MV-4-11 (cell line): ENCODE measurements around the gene CCNK.

Experiments
- DNase-seq: peaks from one replicate; lab custom pipeline; 2025; lab: John Stamatoyannopoulos, UW

The CCNK gene

DNA sequence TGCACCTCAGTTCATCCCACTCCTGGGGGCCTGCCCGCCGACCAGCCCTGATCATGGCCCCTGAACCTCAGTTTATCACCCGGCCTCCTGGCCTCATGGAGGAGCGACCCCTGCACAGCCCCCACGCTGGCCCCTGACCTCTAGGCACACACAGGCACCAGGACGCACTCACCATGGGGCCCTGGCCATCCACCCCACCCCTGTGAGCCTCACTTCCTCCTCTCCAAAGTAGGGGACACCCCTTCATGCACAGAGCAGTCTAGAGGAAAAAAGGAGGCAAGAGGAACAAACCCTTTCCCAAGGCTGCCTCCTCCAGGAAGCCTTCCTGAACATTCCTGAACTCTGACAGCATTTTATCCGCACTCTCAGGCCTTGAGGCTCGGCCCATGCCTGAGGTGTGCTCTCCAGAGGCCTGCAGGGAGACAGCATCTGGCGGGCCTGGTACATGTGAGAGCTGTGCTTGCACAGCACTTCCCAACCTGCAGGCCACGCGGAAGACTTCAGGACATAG, 39.4 kb downstream of the CCNK start:
- no peak for DNase-seq

DNA sequence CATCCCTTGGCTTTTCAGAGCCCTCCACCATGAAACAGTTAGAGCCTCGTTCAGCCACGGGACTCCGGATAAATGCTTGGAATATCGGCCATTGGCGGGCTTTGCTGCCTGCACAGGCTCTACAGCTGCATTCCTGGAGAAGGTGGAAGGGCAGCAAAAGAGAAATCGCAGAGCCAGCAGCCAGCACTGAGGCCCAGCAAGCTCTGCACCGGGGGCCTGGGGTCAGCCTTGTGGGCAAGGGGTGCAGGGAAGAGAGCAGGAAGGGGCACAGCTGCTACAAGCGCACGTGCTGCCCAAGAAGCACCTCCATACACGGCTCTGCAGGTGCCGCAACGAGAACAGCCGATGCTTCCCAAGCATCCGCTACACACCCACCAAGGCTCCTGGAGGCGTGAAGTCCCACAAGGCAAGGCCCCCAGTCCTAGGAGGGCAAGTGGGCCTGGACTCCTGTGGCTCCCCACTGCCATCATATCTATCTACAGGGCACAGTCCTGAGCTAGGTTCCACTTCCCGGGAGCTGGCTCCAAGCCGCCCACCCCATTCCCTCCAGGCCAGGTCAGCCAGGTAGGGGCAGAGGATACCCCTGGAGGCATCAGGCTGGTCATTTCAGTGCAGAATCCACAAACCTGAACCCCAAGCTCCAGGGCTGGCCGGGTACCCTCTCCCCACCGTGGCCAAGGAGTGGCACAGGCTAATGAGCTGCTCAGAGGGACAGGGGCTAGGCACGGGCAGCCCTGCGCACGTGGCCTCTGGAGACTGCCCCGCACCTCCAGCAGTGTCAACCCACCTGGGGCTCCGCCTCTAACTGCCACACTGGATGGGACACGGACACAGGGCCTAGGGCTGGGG, 40.2 kb downstream of the CCNK start:
- no peak for DNase-seq

DNA sequence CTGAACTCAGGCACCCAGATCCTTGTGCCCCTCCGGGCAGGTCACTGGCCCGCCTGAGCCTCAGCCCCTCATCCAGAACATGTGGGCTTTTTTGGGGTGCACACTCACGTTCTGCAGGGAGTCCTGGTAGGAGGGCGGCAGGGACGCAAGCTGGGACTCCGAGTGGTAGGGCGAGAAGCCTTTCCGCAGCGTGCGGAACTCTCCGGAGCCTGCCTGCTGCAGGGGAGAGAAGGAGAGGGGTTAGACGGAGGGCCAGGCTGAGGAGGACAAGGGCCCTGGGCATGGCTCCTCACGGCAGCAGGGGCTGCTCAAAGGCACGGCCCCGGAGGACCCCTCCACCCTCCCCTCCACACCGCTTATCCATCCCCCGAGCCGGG, 40.8 kb downstream of the CCNK start:
- no peak for DNase-seq

DNA sequence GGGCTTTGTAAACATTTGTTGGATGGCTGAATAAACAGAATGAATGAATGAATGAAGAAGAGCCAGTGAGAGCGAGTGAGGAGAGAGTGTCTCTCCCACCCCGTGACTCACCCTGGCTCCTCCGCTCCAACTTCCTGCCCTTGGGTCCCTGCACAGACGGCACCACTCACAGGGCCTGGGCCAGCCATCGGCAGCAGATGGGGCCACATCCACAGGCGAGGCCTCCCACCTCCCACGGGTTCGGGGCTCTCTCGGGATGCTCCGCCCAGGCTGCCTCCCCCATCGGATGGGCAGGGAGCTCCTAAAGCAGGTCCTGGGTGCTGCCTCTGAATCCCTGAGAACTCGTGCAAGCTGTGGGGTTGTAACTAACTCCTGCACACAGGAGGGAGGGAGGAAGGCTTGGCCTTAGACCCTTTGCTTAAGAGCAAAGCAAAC, 41.3 kb downstream of the CCNK start:
- no peak for DNase-seq

DNA sequence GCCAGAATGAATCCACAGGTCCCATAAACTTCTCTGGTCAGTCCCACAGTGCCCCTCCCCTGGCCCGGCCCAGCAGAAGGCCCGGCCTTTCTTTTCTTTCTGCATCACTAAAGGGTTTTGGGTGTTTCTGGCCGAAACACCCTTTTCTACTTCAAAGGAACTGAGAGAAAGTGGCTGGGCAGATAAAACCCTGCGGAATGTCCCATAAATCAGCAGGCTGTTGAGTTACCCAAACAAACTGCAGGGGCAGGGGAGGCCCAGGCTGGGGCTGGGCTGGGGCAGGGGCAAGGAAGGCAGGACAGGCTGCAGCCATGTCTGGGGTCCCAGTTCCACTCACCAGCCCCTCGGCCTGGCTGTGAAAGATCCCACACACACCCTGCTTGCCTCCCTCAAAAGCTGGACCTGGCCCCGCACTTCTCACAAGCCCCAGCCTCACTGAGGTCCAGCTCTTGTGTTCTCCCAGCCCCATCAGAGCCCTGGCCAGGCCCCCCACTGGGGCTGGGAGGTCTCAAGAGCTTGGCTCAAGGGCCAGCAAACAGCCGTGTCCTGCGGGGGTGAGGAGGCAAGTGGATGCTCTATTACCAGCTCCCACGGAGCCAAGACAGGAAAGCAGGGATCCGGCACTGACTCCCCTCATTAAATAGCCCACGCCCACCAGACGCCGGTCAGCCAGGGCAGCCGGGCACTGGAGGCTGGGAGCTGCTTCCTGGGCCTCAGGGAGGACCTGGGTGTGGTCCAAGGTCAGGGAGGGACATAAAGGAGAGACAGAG, 41.9 kb downstream of the CCNK start:
- no peak for DNase-seq

DNA sequence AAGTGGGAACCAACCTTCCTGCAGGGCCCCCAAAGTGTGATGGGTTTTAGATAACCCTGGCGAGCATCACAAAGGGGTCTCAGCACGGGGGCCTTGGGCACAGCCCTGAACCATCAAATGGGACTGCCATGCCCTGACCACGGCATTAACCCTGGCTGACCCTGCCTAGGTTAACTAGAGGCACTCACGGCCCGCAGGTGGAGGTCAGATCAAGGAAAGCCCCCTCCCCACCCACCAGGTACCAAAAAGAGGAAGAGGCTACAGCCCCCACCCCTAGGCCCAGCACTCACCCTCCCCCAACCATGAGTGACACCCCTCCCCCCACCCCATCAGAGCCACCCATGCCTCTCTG, 42.5 kb downstream of the CCNK start:
- no peak for DNase-seq

- no peak for DNase-seq
Measured at GRCh38 chr14:99524091-99524661, 43.0 kb downstream of the CCNK start.

- DNase-seq, result no peak
Measured at GRCh38 chr14:99524804-99525698, 43.8 kb downstream of the CCNK start.

DNA sequence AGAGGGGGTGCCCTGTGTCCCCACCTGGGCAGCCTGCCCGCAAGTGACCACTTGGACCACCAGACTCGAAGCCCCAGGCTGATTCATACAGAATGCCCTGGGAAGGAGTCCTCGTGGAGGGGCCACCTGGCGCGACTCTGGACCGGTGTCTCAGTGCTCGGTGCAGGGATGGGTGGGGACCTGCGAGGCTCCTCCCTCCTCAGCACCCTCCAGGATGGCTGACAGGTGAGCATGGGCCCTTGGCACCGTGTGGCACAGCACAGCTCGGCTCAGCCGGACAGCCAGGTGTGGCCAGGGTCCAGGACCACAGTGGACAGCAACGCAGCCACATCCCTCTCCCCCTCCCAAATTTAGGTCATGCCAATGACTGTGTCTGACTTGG, 44.5 kb downstream of the CCNK start:
- no peak for DNase-seq

DNA sequence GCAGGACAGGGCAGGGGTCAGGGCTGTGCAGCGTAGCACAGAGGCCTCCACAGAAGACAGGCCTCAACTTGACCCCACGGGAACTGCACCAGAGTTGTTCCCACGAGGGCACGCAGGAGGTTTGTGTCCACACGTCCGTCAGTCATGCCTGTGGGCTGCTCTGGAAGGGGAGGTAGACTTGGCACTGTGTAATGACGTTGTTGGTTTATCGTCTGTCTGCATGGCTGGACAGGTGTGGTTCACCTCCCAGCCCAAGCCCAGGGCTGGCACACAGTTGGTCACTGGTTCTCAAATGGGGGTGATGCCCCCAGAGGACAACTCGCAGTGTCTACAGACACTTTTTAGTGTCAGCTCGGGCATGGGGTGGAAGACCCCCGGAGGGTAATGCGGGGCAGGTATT, 45.8 kb downstream of the CCNK start:
- DNase-seq, result no peak

DNA sequence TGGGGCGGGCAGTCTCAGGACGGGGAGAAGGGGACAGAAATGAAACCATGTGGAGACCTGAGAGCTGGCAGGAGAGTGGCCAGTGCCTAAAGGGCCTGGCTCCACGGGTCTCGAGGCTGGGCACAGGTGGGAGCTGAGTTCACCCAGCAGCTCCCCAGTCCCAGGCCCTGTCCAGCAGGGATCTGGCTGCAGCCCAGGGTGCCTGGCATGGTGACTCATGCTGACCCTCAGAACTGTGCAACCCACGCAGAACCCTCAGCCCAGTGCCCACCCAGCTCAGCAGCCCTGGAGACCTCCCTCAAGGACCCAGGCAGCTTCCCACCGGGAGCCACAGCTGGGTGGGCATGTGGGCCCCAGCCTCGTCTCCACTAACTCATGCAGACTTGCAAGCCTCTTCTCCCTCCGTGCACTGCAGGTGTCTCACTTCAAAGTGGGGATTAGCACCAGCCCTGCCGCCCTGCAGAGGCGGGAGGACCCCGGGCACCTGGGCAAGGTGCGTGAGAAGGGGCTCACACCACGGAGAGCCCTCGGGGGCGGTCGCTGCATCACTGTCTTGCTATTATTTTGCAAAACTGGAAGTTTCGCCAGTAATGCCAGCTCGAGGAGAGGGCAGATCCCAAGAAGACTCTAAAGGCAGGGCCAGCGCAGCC, 46.3 kb downstream of the CCNK start:
- DNase-seq, result no peak

GRCh38 chr14:99529899-99530298, 48.7 kb downstream of the CCNK start:
- DNase-seq, result no peak

GRCh38 chr14:99530407-99531155, 49.4 kb downstream of the CCNK start:
- no peak for DNase-seq

GRCh38 chr14:99531251-99532096, 50.3 kb downstream of the CCNK start:
- no peak for DNase-seq

DNA sequence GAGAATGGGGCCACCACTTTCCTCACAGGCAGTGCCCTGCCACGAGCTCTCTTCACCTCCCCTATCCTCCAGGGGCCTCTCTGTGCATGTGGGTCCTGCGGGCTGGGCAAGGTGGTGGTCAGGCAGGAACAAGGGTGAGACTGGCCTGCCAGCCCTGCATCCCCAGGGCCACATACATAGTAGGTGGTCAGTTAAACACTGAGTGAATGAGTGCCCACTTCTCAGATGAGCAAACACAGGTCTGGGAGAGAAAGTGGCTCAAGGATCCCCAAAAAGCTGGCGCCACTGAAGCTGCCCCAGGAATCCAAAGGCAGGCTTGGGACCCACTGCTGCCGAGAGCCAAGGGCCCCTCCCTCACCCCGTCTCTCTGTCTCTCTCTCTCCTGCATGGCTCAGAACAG, 51.1 kb downstream of the CCNK start:
- DNase-seq, result no peak

GRCh38 chr14:99534333-99534732, 53.1 kb downstream of the CCNK start:
- no peak for DNase-seq

GRCh38 chr14:99534863-99535262, 53.7 kb downstream of the CCNK start:
- DNase-seq, result peak; percentile 34

GRCh38 chr14:99535448-99535847, 54.2 kb downstream of the CCNK start:
- DNase-seq, result no peak

DNA sequence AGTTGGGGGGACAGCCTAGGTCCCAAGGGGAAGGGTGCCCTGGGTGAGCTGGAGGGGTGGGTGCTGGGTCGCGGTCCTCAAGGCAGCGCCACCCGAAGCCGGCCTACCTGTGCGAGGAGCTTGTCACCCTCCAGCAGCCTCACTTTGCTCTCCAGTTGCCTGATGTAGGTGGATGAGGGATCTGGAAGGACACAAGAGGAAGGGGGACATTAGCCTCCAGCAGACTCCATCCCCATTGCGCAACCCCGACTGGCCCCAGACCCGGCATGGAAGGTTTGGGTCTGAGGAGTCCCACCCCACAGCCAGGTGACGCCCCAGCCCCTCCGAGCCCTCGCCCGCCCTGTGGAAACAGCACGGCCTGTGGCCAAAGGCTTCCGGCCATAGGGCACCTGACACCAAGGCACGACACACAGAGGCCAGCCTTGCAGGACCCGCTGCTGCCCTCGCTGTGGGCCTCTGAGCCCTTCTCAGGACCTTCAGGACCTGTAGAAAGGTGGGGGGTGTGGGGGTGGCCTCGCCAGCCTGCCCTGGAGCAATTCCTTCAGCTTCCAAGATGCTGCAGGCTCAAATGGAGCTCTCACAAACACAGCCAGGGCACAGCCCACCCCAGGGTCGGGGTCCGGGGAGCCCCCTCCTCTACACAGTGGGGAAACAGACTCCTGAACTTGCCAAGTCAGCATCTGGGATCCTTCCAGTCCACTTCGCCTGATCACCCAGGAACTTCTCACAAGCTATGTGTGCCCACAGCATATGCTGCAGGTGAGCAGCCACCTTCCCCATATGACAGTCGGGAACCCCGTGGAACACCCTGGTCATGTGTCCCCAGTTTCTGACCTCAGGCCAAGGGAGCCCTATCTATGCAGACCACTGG, 54.9 kb downstream of the CCNK start:
- DNase-seq, result no peak
